22Rv1 (cell line): ENCODE results near the gene RABGGTB.

Experiments used
- CTCF ChIP-seq: fragments of 450-650 bp; IDR thresholded peaks from 2 replicates; pipeline ENCODE4 v1.5.1; 2017; ENCODE audit warnings: mild to moderate bottlenecking
- ZFX ChIP-seq: fragments of 450-650 bp; IDR thresholded peaks from 2 replicates; pipeline ENCODE4 v1.6.1; 2017; ENCODE audit warnings: antibody characterized with exemption, borderline replicate concordance

GRCh38 chr1:75764057-75764655 is 21.9 kb upstream of the RABGGTB start:
- no peak for TF ChIP-seq ZFX
- no peak for TF ChIP-seq CTCF
